NT2/D1 (cell line): ENCODE measurements around the gene C6orf120.

Experiments
- SUZ12 ChIP-seq: IDR thresholded peaks from 2 replicates; pipeline ENCODE4 v1.6.1; 2011; ENCODE audit not compliant: insufficient read length, insufficient read depth; ENCODE audit errors: extremely low read depth
- YY1 ChIP-seq: IDR thresholded peaks from 2 replicates; pipeline ENCODE4 v1.6.1; 2011; ENCODE audit not compliant: insufficient read length, insufficient read depth
- ZNF274 ChIP-seq: IDR thresholded peaks from 2 replicates; pipeline ENCODE4 v1.6.1; 2011; ENCODE audit warnings: mild to moderate bottlenecking, low read depth, low read length

GRCh38 chr6:169746556-169746955 lies 44.6 kb downstream of the C6orf120 start:
- no peak for TF ChIP-seq YY1
- TF ChIP-seq SUZ12: no peak
- TF ChIP-seq ZNF274: no peak
